GM19438 (cell line): Measurements from ENCODE around the gene ST3GAL4.
"Not testable (repeated sequence)": the region's sequence is repeated elsewhere in the genome, so short reads cannot be mapped to it uniquely, and the experiment has no call there.

ENCODE experiments used
- ATAC-seq: cut with Tn5 transposase; IDR thresholded peaks from one replicate; pipeline ENCODE4 v1.9.1; 2021; ENCODE audit warnings: low read depth; ENCODE audit not compliant: unreplicated experiment

ST3GAL4 gene

GRCh38 chr11:126355324-126355925 lies at the start of gene ST3GAL4:
Gene ST3GAL4, plus strand, starts transcription at chr11:126355686. Its CDS starts 50,470 bp downstream, at chr11:126406156.
- ATAC-seq, result peak; percentile 57

- ATAC-seq, result no peak
Observed at GRCh38 chr11:126305699-126306098, 49.8 kb upstream of the ST3GAL4 start.

- ATAC-seq, result no peak
Observed at GRCh38 chr11:126307706-126308105, 47.8 kb upstream of the ST3GAL4 start.

GRCh38 chr11:126308271-126308671 lies 47.2 kb upstream of the ST3GAL4 start:
- ATAC-seq, result no peak

GRCh38 chr11:126308771-126309170 lies 46.7 kb upstream of the ST3GAL4 start:
- not testable (repeated sequence) for ATAC-seq

GRCh38 chr11:126310200-126310991 lies 45.1 kb upstream of the ST3GAL4 start:
- ATAC-seq, result peak; percentile 43

- ATAC-seq, result no peak
Observed at GRCh38 chr11:126310992-126311310, 44.5 kb upstream of the ST3GAL4 start.

- peak; percentile 72 for ATAC-seq
Observed at GRCh38 chr11:126311401-126312291, 43.8 kb upstream of the ST3GAL4 start.

- no peak for ATAC-seq
Observed at GRCh38 chr11:126312961-126313360, 42.5 kb upstream of the ST3GAL4 start.

GRCh38 chr11:126313826-126314225 lies 41.7 kb upstream of the ST3GAL4 start:
- ATAC-seq, result no peak

GRCh38 chr11:126317432-126317755 lies 38.1 kb upstream of the ST3GAL4 start:
- ATAC-seq, result no peak

- ATAC-seq, result peak; percentile 19
Observed at GRCh38 chr11:126317756-126318573, 37.5 kb upstream of the ST3GAL4 start.

- ATAC-seq, result peak; percentile 91
Observed at GRCh38 chr11:126318574-126319373, 36.7 kb upstream of the ST3GAL4 start.

GRCh38 chr11:126319374-126319740 lies 36.1 kb upstream of the ST3GAL4 start:
- no peak for ATAC-seq

- ATAC-seq, result no peak
Observed at GRCh38 chr11:126322996-126323395, 32.5 kb upstream of the ST3GAL4 start.

GRCh38 chr11:126327281-126328000 lies 28.0 kb upstream of the ST3GAL4 start:
- ATAC-seq, result no peak

- no peak for ATAC-seq
Observed at GRCh38 chr11:126328001-126328390, 27.5 kb upstream of the ST3GAL4 start.

- ATAC-seq, result no peak
Observed at GRCh38 chr11:126328444-126328843, 27.0 kb upstream of the ST3GAL4 start.
